ENCODE measurements around the gene HEATR1.

GRCh38 chr1:236548452-236548851, 55.9 kb downstream of the HEATR1 start:
- no peak for TF ChIP-seq ZNF660 (tag by site-specific recombination; IDR thresholded peaks at IDR 0.05)
- TF ChIP-seq ZNF664 (tag by site-specific recombination; IDR thresholded peaks at IDR 0.05) = peak; percentile 50; the same call in 1 of the 2 replicates
- TF ChIP-seq CTCF (tag by site-specific recombination; IDR thresholded peaks at IDR 0.05) = no peak
- no peak for TF ChIP-seq PRDM4 (tag by site-specific recombination; IDR thresholded peaks at IDR 0.05)
- TF ChIP-seq MZF1 (tag by site-specific recombination; IDR thresholded peaks at IDR 0.05; ENCODE audit: borderline replicate concordance) = no peak
- TF ChIP-seq ZNF76 (tag by site-specific recombination; IDR thresholded peaks at IDR 0.05; ENCODE audit: borderline replicate concordance, low read depth) = no peak

Measured in HEK293 (cell line).